ENCODE results near the gene SNRK. TPM values are rescaled to one million over a fixed set of nuclear protein-coding genes. Genes with fewer than 3 reads are reported as not detected.

Gene SNRK
- total RNA-seq, 1 donor = 21.2 TPM

DNA sequence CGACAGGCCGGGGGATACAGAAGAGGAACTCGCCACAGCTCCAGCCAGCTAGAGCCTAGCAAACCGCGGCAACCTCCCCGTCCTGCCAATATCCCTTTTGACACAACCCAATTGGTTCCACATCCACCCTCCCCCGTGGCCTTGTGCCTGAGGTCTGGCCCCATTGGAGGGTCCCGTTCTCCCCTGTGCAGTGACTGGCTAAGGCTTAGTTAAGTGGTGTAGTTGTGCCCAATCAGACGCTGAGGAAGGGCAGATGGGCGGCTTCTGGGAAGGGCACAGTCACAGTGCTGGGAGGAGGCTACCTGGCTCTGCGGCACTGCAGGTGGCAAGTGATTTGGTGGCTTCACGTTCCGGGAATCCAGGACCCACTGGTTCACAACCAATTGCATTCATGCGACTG lies 78.6 kb downstream of the SNRK start:
- DNase-seq (ENCODE audit: low read depth) = no peak
- no peak overlapping the region for H3K4me3 ChIP-seq (ENCODE audit: low read depth, low read length)
- TF ChIP-seq CTCF (IDR thresholded peaks at IDR 0.05; ENCODE audit: insufficient read depth, low read depth, low read length) = no peak

DNA sequence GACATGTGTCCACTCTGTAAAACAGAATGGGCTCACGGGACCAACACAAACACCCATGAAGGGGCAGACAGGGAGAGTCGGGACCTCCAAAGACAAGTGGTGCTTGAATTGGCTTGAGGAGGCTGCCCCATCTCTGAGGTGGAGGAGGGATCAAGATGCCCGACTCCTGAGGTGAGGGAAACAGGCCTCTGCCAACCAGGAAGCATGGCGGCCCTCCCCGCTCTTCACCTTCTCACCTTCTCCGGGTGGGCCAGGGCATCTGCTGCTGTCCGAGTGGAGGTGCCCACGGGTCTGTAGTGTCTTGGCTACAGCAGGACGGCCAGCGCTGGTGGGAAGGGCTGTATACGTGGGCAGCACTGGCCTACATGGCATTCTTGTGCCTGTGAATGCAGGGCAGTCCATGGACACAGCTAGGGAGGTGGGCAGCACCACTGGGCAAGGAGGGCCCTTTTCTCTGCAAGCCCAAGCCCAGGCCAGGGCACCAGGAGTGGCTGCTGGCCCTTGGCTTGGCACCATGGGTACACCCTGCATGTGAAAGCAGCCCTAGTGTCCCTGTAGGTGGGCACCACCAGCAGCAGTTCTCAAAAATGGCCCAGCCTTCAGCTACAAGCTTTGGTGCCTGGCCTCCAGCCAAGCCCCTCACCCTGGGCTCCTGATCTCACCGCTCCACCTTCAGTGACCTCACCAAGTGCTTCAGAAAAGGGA lies 79.4 kb downstream of the SNRK start:
- TF ChIP-seq CTCF (IDR thresholded peaks at IDR 0.05; ENCODE audit: insufficient read depth, low read depth, low read length) = no peak
- DNase-seq (ENCODE audit: low read depth) = no peak

DNA sequence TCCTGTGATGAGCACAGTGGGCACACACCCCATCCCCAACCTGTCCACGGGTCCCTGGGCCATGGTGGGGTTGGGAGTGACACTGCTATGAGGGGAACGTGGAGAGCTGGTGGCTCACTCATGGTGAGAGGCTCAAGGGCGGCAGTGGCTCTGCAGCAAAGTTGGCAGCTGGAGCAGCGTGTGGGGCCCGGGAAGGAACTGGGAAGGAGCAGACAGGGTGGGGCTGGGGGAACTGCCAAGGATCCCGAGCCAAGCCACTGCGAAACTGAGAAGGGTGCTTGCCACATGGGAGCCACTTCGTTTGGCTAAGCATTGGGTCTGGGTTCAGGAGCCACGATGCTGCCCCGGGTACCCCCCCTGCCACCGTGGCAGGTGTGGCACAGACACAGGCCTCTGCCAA lies 80.1 kb downstream of the SNRK start:
- DNase-seq (ENCODE audit: low read depth) = no peak
- TF ChIP-seq CTCF (IDR thresholded peaks at IDR 0.05; ENCODE audit: insufficient read depth, low read depth, low read length) = no peak
- H3K4me3 ChIP-seq (ENCODE audit: low read depth, low read length) = no peak overlapping the region

More for the DNA sequence above, 79.4 kb downstream of the SNRK start:
- no peak overlapping the region for H3K4me3 ChIP-seq (ENCODE audit: low read depth, low read length)

DNA sequence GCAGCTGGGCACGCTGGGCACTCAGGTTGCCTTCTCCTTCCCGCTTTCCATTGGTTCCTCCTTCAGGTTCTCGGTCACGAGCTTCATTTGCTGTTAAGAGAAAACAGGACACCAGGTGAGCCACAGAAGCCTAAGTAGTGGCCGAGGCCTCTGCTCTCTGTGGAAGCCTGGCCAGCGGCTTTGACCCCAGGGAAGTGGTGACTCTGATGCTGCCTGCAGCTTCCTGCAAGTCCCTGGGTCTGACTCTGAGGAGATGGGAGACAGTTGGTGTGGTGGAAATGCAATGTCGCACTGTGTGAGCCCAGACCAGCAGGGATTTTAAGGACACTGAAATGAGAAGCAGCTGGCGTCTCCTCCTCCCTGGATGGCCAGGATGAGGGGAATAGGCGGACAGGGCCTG lies 80.5 kb downstream of the SNRK start:
- DNase-seq (ENCODE audit: low read depth) = no peak
- no peak for TF ChIP-seq CTCF (IDR thresholded peaks at IDR 0.05; ENCODE audit: insufficient read depth, low read depth, low read length)
- H3K4me3 ChIP-seq (ENCODE audit: low read depth, low read length) = no peak overlapping the region

GRCh38 chr3:43369404-43370292 lies 83.3 kb downstream of the SNRK start:
- DNase-seq (ENCODE audit: low read depth) = no peak
- H3K4me3 ChIP-seq (ENCODE audit: low read depth, low read length) = no peak overlapping the region
- TF ChIP-seq CTCF (IDR thresholded peaks at IDR 0.05; ENCODE audit: insufficient read depth, low read depth, low read length) = no peak

- H3K4me3 ChIP-seq (ENCODE audit: low read depth, low read length) = no peak overlapping the region
- DNase-seq (ENCODE audit: low read depth) = no peak
- no peak for TF ChIP-seq CTCF (IDR thresholded peaks at IDR 0.05; ENCODE audit: insufficient read depth, low read depth, low read length)
Measured at GRCh38 chr3:43370293-43370980, 84.1 kb downstream of the SNRK start.
